Measurements from ENCODE around the gene LEP.
A peak's percentile ranks its signal among the peaks of the same experiment; 100 is the strongest.

Gene LEP

GRCh38 chr7:128244861-128245260 is 3.8 kb downstream of the LEP start:
- no peak for DNase-seq

GRCh38 chr7:128247108-128247507 is 6.0 kb downstream of the LEP start:
- no peak for DNase-seq

GRCh38 chr7:128247640-128248194 is 6.6 kb downstream of the LEP start:
- DNase-seq: no peak

- DNase-seq: no peak
Observed at GRCh38 chr7:128251337-128251736, 10.3 kb downstream of the LEP start.

- no peak for DNase-seq
Observed at GRCh38 chr7:128253701-128254100, 12.6 kb downstream of the LEP start.

GRCh38 chr7:128254470-128254869 is 13.4 kb downstream of the LEP start:
- DNase-seq: no peak

- no peak for DNase-seq
Observed at GRCh38 chr7:128255271-128255670, 14.2 kb downstream of the LEP start.

GRCh38 chr7:128257458-128257857 is 16.4 kb downstream of the LEP start:
- DNase-seq: no peak

GRCh38 chr7:128259131-128260061 is 18.3 kb downstream of the LEP start:
- DNase-seq: peak in 2 of 58 donors; percentile 4 to 27

- DNase-seq: peak in 1 of 58 donors; percentile 10
Observed at GRCh38 chr7:128260069-128260795, 19.2 kb downstream of the LEP start.

- DNase-seq: no peak
Observed at GRCh38 chr7:128262273-128263028, 21.4 kb downstream of the LEP start.

GRCh38 chr7:128263420-128263819 is 22.3 kb downstream of the LEP start:
- no peak for DNase-seq

- no peak for DNase-seq
Observed at GRCh38 chr7:128264477-128264876, 23.4 kb downstream of the LEP start.

- no peak for DNase-seq
Observed at GRCh38 chr7:128265156-128265905, 24.3 kb downstream of the LEP start.

- DNase-seq: no peak
Observed at GRCh38 chr7:128265906-128266300, 24.8 kb downstream of the LEP start.

GRCh38 chr7:128266529-128266882 is 25.4 kb downstream of the LEP start:
- no peak for DNase-seq

GRCh38 chr7:128266883-128267594 is 26.0 kb downstream of the LEP start:
- DNase-seq: peak in 50 of 58 donors; percentile 11 to 70 (median 40)

- peak in 3 of 58 donors; percentile 45 to 61 (median 51) for DNase-seq
Observed at GRCh38 chr7:128267595-128267924, 26.5 kb downstream of the LEP start.

GRCh38 chr7:128268233-128268632 is 27.2 kb downstream of the LEP start:
- DNase-seq: no peak

GRCh38 chr7:128270826-128271272 is 29.8 kb downstream of the LEP start:
- peak in 1 of 58 donors; percentile 30 for DNase-seq
